ENCODE results near the gene CDIP1.
"Not testable (repeated sequence)": the region's sequence is repeated elsewhere in the genome, so short reads cannot be mapped to it uniquely, and the experiment has no call there.

CDIP1 gene

DNA sequence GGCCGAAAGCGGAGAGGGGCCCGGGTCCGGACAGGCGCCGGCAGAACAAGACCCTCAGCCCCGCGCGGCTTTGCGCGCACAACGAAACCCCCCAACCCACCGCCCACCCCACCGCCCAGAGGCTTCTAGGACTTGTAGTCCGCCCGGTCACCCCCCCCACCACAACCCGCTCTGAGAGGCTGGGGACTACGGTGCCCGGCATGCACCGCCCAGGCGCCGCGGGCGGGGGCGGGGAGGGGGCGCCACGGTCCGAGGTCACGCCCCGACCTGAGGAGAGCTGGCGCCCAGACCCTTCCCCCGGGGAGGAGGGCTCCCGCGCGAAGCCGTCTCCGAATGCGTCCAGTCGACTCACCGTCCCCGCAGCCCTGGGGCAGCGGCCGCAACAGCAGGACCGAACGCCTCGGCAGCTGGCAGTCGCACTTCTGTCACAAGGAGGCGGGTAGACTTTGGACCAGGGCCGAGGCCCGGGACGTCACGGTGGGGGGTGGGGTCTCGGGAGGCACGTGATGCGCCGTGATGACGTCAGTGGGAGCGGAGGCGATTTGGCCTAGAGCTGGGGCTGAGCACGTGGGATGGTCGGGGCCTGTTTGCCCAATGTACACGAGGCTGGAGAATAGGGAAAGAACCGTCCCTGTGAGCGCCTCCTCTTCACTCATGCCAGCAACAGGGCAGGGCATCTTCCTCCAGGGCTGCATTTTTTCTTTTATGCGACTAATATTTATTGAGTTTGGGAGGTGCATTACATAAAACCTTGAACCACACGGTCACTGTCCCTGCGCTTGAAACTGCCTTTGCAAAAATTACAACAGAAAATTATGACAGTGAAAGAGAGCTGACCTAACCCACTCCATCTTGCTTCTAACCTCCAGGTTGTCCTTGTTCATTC, at the start of gene CDIP1:
TSS of gene CDIP1 (minus strand) at position 424 of the 886 bp plus-strand sequence. CDS start 24,643 bp downstream, outside the sequence.
- peak; percentile 79 for DNase-seq (ENCODE audit: low read depth)

DNA sequence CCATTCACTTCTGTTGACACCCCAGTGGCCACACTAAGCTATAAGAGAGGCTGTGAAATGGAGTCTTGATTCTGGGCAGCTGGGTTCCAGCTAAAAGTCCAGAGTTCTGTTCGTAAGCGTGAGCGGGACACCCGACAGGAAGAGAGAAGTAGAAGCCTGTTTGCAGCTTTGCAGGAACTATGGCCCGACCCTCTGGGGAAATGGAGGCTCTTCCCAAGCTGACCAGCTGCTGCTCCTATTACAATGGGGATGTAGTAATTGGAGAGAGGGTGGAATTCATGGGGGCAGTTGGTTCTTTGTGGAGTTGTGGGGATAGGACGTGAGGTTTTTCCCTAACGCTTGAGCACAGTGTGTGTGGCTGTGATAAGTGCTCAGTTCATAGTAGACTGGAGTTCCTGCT, 47.7 kb upstream of the CDIP1 start:
- no peak for DNase-seq (ENCODE audit: low read depth)

DNA sequence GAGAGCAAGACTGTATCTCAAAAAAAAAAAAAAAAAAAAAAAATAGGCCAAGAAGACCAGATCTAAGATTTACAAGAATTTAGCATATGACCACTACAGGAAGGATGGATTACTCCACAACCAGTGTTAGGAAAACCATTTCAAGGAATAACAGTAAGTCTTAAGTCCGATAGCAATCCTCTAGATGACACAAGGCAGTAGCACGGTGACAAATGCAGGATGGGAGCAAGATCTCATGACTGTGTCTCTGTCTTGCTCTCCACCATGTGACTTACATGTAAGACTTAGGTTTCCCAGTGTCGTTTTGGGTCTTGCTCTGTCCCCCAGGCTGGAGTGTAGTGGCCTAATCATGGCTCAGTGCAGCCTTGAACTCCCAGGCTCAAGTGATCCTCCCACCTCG, 45.3 kb upstream of the CDIP1 start:
- DNase-seq (ENCODE audit: low read depth) = no peak

DNA sequence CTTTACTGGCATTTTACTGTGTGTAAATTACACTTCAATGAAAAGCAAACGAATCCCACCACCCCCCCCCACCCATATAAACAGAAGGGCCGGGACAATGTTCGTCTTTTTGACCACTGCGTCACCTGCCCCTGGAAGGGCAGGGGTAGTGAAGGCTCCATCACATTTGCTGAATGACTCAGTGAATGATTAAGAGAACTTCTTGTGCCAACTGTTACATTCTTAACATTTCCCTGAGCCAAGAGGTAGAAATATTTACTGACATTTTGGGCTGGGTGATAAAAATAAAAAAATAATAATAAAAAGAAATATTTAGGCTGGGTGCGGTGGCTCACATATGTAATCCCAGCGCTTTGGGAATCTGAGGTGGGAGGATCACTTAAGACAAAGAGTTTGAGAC, 41.7 kb upstream of the CDIP1 start:
- DNase-seq (ENCODE audit: low read depth) = no peak

DNA sequence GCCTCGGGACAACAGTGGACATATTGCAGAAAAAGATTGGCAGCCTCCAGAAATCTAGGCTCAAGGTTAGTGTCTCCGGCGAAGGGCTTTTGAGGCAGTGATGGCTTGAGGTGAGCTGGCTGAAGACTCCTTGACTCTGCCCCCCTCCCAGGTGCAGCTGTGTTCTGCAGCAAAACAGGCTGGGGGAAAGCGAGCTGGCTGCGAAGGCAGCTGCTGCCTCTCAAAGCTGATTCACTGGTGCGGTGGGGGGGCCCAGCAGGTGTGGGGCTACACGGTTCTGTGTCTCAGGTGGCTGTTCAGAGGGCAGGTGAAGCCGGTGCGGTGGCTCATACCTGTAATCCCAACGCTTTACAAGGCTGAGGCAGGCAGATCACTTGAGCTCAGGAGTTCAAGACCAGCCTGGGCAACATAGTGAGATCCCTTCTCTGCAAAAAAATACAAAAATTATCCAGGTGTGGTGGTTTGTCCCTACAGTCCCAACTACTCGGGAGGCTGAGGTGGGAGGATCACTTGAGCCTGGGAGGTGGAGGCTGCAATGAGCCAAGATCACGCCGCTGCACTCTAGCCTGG, 40.5 kb upstream of the CDIP1 start:
- DNase-seq (ENCODE audit: low read depth) = no peak

DNA sequence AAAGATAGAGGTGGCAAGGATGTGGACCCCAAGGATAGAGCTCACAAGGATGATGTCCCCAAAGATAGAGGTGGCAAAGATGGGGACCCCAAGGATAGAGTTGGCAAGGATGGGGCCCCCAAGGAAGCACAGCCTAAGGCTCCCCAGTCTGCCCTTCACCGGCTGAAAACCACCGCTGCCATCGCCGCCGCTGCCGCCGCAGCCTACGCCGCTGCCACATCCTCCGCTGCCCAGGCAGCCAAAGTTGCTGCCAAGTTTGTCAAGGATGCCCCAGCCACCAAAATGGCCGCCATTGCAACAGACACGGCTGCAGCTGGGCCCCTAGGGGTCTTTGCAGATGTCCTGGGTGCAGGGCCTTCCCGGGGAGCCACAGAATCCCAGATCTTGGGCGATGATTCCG, 37.4 kb upstream of the CDIP1 start:
- no peak for DNase-seq (ENCODE audit: low read depth)

DNA sequence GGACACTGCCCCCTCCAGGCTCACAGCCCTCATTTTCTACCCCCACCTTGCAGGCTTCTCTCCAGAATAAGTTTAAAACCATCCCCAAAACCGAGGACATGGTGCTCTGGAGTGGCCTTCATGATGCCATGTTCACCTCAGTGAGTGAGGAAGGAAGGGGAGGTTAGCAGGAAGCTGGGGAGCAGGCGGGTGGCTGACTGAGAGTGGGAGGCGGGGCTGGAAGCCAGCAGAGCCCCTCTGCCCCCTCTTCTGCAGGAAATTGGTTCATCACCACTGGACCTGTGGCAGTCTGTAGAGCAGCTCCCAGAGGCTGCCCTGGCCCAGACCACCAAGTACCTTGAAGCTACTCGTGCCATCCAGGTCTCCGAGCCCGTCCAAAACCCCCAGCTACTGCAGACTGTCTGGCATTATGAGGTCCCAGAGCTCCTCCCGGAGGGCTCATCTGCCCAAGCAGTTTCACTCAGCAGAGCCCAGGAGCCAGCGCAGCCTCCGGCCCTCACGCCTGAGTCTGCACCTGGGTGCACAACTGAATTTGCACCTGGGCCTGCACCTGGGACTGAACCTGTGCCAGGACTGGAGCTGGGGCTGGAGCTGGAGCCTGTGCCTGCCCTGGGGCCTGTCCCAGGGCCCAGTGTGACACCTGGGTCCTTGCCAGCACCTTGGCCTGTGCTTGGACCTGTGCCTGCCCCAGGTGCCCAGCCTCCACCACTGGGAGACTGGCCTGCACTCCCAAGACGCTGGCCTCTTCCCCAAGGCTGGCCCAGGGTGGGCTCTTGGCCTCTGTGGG, 36.5 kb upstream of the CDIP1 start:
- DNase-seq (ENCODE audit: low read depth) = no peak

DNA sequence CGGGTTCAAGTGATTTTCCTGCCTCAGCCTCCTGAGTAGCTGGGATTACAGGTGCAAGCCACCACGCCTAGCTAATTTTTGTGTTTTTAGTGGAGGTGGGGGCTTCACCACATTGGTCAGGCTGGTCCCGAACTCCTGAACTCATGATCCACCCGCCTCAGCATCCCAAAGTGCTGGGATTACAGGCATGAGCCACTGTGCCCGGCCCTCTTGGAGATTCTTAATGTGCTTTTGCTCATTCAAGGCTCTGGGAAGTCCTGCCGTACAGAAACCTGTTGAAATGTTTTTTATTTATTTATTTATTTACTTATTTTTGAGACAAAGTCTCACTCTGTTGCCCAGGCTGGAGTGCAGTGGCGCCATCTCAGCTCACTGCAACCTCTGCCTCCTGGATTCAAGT, 35.4 kb upstream of the CDIP1 start:
- DNase-seq (ENCODE audit: low read depth) = not testable (repeated sequence)

DNA sequence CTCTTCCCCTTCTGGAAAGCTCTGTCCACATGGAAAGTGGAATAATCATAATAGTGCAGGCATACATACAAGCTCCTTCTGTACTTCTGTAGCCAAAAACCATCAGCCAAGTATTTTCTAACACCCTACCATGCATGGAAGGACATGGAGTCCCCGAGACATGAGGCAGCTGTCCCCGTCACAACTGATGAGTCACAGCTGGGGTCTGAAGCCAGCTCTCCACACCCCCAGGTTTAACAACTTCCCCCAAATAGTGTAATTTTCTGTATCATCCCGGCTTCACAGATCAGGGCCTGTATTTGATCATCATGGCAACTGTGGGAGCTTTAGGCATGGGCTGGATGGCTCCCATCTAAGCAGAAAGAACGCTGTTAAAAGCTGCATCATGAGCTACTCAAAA, 34.1 kb upstream of the CDIP1 start:
- DNase-seq (ENCODE audit: low read depth) = no peak

DNA sequence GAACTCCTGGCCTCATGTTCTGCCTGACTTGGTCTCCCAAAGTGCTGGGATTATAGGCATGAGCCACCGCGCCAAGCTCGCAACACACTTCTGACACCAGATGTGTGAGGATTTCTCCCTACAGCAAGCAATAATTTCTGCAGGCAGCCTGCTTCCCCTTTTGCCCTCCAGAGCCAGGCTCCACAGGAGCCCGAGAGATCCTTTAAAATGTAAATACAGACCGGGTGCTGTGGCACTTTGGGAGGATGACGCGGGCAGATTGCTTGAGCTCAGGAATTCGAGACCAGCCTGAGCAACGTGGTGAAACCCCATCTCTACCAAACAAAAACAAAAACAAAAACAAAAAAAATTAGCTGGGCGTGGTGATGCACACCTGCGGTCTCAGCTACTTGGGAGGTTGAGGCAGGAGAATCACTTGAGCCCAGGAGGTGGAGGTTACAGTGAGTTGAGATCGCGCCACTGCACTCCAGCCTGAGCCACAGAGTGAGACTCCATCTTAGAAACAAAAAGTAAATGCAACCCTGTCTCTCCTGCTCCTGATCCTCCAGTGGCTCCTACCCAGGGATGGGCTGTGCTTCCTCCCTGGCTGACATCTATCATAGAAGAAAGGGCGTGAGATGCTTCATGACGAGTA, 32.2 kb upstream of the CDIP1 start:
- DNase-seq (ENCODE audit: low read depth) = no peak

DNA sequence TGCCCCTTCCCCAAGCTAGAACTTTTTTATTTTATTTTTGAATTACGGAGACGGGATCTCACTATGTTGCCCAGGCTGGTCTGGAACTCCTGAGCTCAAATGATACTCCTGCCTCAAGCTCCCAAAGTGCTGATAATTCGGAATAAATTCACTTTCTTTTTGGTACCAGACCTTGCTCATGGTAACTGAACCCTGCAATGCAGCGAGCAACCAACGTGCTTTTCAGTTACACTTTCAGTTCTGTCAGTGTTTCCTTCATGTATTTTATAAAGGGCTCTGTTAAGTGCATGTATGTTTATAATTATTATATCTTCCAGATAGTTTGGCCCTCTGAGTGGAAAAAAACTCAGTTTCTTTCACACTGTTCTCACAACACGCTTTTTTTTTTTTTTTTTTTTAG, 31.5 kb upstream of the CDIP1 start:
- no peak for DNase-seq (ENCODE audit: low read depth)

DNA sequence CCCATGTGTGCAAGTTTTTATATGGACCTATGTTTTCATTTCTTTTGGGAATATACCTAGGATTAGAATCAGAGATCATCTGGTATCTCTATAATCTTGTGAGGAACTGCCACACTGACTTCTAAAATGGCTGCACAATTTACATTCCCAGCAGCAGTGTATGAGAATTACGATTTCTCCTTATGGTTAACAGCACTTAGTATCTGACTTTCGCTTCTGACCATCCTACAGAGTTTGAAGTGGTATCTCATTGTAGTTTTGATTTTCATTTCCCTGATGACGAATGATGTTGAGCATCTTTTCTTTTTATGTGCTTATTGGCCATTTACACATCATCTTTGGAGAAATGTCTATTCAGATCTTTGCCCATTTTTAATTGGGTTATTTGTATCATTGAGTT, 27.6 kb upstream of the CDIP1 start:
- DNase-seq (ENCODE audit: low read depth) = no peak

DNA sequence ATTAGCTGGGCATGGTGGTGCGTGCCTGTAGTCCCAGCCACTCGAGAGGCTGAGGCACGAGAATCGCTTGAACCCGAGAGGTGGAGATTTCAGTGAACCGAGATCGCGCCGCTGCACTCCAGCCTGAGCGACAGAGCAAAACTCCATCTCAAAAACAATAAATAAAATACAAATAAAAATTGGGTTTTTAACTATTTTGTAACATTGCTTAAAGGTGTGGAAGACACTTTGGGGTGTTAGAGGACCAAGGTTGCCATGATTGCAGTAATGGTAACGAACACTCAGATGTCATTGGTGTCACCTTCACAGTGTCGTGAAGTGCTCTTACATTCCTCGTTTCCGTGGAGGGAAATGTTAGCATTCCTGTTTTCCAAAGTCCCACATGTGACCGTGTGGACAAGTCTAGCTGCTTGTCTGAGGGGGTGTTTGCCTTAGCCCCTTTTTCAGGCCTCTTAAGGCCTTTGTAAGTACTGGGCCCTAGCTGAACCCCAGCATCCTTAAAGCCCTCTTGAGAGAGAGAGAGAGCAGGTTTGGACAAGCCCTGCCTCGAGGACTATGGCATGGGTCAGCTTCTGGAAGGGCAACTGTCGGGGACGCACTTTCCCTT, 26.2 kb upstream of the CDIP1 start:
- no peak for DNase-seq (ENCODE audit: low read depth)

DNA sequence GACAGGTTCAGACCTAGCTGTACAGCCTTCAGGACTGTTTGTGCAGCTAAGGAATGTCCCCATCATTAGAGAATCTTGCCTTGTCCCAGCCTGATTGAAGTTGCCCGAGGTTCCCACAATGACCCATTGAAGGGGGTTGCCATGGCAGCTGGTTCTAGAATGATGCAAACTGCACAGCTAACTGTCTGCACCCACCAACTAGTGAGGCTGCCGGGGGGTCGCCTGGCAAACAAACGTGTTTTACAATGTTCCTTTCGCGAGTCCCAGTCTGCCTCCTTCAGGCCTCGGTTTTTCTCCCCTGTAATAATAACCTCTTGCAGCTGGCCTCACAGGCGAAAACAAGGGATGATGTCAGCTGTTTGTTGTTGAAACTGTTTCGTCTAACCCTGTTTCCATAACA, 23.0 kb upstream of the CDIP1 start:
- no peak for DNase-seq (ENCODE audit: low read depth)

DNA sequence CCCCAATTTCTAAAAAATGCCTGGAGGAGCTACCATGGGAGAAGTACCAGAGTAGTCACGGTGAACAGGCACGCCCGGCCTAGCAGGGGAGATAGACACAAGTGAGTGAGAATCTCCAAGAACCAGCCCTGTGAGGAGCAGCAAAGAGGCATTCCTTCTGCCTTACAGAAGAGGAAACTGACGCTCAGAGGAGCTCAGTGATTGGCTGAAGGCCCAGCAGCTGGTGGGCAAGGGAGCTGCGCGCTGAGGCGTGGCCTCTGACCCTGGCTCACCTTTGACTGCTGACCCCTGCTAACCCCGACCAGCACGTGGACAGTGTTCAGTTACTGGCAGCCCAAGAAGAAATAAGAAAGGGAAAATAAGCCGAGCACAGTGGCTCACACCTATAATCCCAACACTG, 19.4 kb upstream of the CDIP1 start:
- DNase-seq (ENCODE audit: low read depth) = no peak

DNA sequence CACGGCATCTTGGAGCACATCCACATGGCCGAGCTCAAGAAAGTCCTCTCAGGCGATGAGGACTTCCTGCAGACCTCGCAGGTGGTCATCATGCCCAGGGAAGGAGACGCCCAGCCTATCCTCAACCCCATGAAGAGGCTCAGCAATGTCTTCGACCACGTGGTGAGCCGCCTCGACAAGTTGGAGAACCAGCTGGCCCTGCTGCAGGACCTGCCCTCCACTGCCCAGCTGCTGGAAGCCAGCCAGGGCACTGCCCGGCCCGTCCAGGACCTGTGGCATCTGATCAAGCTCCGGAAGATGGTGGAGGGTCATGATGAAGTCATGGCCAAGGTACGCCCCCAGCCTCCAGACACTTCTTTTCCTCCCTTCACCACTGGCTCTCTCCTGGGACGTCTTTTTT, 18.0 kb upstream of the CDIP1 start:
- DNase-seq (ENCODE audit: low read depth) = no peak

DNA sequence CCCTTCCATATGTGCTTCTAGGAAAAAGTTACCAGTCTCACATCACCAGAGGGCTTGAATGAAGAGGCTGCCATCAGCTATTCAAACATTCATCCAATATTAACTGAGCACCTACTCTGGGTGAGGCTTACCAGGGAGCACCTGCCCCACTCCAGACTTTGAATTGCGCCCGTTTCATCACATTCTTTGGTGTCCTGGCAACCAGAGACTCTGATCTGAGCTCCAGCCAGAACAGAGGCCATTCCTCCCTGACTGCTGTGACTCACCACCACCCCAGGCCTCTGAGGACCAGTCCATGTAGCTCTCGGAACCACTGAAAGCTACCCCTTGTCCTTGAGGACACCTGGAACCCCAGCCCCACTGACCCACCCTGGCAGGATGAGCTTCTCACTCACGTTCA, 17.5 kb upstream of the CDIP1 start, which contains the start of gene C16orf96:
TSS of gene C16orf96 (plus strand) at position 229 of the 400 bp plus-strand sequence. CDS start at position 379, 150 bp downstream.
- DNase-seq (ENCODE audit: low read depth) = no peak

DNA sequence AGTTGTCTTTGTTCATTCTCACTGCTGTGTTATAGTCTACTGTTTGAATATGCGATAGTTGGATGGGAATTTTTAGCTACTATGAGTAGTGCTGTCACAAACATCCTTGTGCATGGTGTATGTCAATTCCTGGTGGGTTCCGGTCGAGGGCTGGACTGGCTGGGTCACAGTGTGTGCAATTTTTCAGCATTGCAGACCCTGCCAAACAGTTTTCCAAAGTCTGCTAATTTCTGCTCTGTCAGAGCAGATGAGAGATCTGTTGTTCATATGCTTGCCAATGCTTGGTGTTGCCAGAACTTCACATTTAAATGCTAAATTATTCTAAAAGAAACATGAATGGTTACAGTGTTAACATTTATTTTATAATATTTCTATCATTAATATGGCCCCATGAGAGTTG, 14.0 kb upstream of the CDIP1 start:
- DNase-seq (ENCODE audit: low read depth) = no peak

DNA sequence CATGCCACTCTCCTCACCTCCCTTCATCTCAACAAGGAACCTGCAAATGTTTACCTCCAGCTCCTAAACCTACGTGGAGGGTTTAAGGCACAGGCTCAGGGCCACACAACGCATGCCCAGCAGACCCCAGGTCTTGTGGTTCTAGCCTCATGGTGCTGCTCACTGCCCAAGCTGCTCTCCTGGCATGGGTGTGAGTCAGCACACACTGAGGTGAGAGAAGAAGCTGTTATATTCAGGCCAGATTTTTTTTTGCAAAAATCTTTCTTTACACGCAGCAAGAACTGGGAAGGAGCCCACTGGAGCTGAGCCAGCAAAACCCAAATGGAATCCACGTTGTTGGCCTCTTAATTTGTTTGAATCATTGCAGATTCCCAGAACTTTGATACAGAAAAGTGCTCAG, 12.0 kb upstream of the CDIP1 start:
- DNase-seq (ENCODE audit: low read depth) = no peak

DNA sequence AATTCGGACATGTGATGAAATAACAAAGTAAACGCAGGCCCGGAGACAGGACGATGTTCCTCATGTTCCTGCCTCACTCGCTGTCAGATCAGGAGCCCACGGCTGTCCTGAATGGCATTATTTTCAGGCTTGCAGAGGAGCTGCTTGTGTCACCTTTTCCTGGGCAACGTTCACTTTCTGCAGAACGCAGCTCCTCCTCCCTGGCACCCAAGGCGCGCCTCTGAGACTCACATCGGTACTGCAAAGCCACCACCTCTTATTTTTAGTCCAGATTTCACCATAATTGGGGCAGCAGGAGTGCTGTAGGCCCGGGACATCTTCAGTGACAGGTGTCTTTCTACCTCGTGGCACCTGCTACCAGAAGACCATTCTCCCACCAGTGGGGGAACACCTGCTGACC, 9.6 kb upstream of the CDIP1 start:
- DNase-seq (ENCODE audit: low read depth) = no peak

DNA sequence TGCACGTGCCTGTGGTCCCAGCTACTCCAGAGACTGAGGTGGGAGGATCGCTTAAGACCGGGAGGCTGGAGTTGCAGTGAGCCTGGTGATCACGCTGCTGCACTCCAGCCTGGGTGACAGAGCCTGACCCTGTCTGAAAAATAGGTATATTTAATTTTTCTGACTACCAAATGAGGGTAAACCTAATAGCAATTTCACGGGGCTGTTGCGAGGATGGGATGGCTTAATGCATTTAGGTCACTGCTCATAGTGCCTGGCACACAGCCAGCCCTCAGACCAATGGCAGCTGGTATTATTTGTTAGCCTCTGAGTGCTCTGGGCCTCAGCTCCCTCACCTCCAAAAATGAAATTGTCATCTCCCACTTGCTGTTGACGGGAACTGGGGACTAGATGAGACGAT, 5.9 kb upstream of the CDIP1 start:
- DNase-seq (ENCODE audit: low read depth) = no peak

DNA sequence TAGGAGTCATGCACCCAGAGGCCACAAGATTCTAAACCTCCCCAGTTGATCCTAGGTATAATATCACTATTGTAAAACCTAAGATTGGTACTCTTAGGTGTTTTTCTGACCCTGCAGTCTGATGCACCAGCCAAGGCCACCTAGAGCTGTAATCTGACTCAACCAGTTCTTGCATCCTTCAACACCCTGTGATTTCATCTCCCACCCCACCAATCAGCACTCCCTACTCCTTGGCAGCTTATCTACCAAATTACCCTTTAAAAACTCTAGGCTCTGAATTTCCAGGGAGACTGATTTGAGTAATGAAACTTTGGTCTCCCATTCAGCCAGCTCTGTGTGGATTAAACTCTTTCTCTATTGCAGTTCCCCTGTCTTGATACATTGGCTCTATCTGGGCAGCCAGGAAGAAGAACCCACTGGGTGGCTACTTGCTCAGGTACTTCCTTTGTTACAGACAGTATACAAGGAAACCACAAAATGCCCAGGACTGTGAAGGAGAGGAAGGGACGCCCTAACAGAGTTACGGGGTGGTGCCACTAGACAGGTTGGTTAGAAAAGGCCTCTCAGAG, 1.2 kb upstream of the CDIP1 start:
- no peak for DNase-seq (ENCODE audit: low read depth)

Measured in HS-5 (cell line).